ENCODE measurements around the gene CLMN. TPM values are rescaled to one million over a fixed set of nuclear protein-coding genes. Genes with fewer than 3 reads are reported as not detected.

The CLMN gene
- total RNA-seq, 2 donors from 2014 or later: 105 to 131 TPM

DNA sequence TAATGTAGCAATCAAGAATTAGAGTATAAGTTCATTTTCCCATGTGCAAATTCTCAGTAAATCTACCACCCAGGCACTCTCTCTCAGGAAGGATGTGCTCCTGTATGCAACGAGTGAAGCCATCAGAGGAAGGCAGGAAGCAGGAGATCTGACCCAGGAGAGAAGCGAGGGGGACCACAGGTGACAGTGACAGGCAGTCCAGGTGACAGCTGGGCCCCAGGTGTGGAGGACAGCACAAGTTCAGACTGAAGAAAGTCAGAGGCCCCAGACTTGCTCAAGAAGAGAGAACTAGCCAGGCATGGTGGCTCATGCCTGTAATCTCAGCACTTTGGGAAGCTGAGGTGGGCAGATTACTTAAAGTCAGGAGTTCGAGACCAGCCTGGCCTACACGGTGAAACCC lies 13.8 kb downstream of the CLMN start:
- intact Hi-C loops (cut with DNase I): no loop called here
- no peak overlapping the region for H3K4me3 ChIP-seq
- no peaks in the 10 kb centered on the region for H3K36me3 ChIP-seq
- no peaks in the 10 kb centered on the region for H3K4me1 ChIP-seq
- no peak overlapping the region for H3K9ac ChIP-seq (ENCODE audit: low read depth in 2 of 2, low read length in 2 of 2)
- TF ChIP-seq, protein P1, sequence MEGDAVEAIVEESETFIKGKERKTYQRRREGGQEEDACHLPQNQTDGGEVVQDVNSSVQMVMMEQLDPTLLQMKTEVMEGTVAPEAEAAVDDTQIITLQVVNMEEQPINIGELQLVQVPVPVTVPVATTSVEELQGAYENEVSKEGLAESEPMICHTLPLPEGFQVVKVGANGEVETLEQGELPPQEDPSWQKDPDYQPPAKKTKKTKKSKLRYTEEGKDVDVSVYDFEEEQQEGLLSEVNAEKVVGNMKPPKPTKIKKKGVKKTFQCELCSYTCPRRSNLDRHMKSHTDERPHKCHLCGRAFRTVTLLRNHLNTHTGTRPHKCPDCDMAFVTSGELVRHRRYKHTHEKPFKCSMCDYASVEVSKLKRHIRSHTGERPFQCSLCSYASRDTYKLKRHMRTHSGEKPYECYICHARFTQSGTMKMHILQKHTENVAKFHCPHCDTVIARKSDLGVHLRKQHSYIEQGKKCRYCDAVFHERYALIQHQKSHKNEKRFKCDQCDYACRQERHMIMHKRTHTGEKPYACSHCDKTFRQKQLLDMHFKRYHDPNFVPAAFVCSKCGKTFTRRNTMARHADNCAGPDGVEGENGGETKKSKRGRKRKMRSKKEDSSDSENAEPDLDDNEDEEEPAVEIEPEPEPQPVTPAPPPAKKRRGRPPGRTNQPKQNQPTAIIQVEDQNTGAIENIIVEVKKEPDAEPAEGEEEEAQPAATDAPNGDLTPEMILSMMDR (IDR thresholded peaks at IDR 0.05): no peak
- no peaks in the 10 kb centered on the region for H3K27me3 ChIP-seq
- H3K9me3 ChIP-seq: no peaks in the 10 kb centered on the region
- no peak for DNase-seq
- H3K27ac ChIP-seq: no peak overlapping the region

DNA sequence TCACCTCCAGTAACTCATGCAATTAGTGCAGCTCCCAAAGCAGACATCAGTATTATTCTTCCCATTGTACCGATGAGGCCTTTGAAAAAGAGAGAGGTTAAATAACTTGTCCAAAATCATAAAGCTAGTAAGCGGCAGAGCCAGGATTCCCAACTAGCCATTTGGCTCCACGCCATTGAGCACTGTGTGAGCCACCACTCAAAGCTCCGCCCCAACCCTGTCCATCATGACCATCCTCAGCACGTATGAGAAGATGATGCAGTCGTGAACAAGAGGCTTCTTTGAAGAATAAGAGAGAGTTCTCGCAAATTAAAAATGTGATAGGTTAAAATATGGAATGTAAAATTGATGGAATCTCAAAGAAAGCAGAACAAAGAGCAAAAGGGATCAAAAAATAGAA lies 14.6 kb downstream of the CLMN start:
- Histone ChIP-seq H3K27ac (no peak overlapping the region), H3K4me3 (no peak overlapping the region), H3K36me3 (no peaks in the 10 kb centered on the region), H3K27me3 (no peaks in the 10 kb centered on the region), H3K4me1 (no peaks in the 10 kb centered on the region), H3K9ac (ENCODE audit: low read depth in 2 of 2, low read length in 2 of 2) (no peak overlapping the region), H3K9me3 (no peaks in the 10 kb centered on the region)
- intact Hi-C loops (cut with DNase I): no loop called here
- TF ChIP-seq, protein P1 (IDR thresholded peaks at IDR 0.05): no peak
- no peak for DNase-seq

DNA sequence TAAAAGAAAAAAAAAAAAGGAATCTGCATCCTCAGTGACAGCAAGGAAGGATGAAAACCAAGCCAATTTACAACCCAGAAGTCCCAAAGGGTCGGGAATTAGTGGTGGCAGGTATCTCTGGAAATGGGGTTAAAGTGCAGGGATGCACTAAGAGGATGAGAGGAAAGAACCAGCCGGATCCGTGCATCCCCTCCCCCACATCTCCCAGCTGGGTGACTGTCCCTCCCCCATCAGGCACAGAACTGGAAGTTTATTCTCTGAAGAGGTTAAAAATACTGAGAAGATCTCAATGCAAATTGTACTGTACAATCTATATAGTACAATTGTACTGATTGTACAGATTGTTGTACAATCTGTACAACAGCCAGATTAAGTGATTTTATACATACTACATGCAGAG lies 15.4 kb downstream of the CLMN start:
- Histone ChIP-seq H3K9me3 (no peaks in the 10 kb centered on the region), H3K27me3 (no peaks in the 10 kb centered on the region), H3K27ac (no peak overlapping the region), H3K4me3 (no peak overlapping the region), H3K4me1 (no peaks in the 10 kb centered on the region), H3K9ac (ENCODE audit: low read depth in 2 of 2, low read length in 2 of 2) (no peak overlapping the region), H3K36me3 (no peaks in the 10 kb centered on the region)
- intact Hi-C loops (cut with DNase I): no loop called here
- DNase-seq: no peak
- TF ChIP-seq, protein P1 (IDR thresholded peaks at IDR 0.05): no peak

DNA sequence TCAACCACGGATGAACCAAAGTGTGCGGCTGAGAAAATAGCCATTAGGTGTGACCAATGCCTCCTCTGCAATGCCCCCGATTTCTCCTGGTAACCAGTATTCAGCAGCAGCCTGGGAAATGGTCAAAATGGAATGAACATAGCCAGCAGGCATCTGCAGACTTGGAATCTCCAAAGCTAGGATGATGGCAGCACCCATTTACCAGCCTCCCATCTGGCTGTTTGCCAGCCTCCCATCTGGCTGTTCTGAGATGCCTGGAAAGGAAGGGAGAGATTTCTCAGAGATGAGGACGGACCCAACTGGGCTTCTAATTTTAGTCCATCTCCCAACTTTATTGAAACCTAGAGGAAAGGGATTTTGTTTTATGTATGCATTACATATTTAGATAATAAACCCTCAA lies 16.2 kb downstream of the CLMN start:
- Histone ChIP-seq H3K4me3 (no peak overlapping the region), H3K9me3 (no peaks in the 10 kb centered on the region), H3K36me3 (no peaks in the 10 kb centered on the region), H3K27me3 (no peaks in the 10 kb centered on the region), H3K9ac (ENCODE audit: low read depth in 2 of 2, low read length in 2 of 2) (no peak overlapping the region), H3K27ac (no peak overlapping the region), H3K4me1 (no peaks in the 10 kb centered on the region)
- TF ChIP-seq, protein P1 (IDR thresholded peaks at IDR 0.05): no peak
- intact Hi-C loops (cut with DNase I): no loop called here
- DNase-seq: no peak

DNA sequence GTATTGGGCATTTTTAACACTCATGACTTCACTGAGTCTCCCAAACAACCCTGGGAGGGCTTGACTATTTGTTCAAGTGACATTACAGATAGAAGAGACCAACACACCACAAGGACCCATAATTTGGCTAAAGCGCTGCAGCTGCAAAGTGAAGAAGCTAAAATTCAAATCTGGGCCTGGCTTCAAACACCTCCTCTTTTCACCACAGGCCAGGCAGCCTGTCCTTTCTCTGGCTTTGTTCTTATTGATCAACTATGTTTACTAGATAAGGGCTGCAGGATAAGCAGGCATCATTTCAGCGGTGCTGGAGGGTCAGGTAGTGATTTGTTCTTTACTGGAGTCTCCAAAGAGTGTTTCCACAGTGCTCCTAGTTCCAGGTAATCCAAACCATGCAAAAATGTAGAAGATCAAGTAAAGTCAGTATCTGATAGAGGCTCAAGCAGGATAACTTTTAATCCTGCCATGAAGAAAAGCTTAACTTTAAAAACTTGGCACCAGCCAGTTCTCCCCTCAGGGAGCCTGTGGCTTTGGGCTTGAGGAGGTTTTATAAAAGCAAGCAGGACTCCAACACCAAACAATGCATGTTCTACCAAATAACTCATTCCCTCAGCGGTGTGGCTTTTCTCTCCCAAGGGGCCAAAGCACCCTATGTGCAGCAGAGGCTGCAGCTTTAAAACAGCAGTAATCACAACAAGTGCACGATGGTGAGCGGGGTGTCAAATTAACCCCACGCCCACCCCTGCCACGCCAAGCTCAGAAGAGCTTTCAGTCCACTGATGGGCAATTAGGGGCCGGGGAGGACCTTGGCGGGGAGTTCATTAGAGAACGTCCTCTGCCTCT lies 16.8 kb downstream of the CLMN start:
- intact Hi-C loops (cut with DNase I): no loop called here
- H3K27ac ChIP-seq: no peak overlapping the region
- TF ChIP-seq, protein P1 (IDR thresholded peaks at IDR 0.05): no peak
- no peaks in the 10 kb centered on the region for H3K27me3 ChIP-seq
- H3K4me1 ChIP-seq: no peaks in the 10 kb centered on the region
- DNase-seq: no peak
- no peaks in the 10 kb centered on the region for H3K9me3 ChIP-seq
- H3K36me3 ChIP-seq: no peaks in the 10 kb centered on the region
- H3K4me3 ChIP-seq: no peak overlapping the region
- no peak overlapping the region for H3K9ac ChIP-seq (ENCODE audit: low read depth in 2 of 2, low read length in 2 of 2)
